ENCODE data around the gene CTU2.

The CTU2 gene

GRCh38 chr16:88681709-88682451 is 24.4 kb upstream of the CTU2 start:
- DNase-seq, result no peak

GRCh38 chr16:88684569-88685155 is 21.6 kb upstream of the CTU2 start:
- no peak for DNase-seq

- peak; percentile 61 for DNase-seq
These were observed 20.9 kb upstream of the CTU2 start for GRCh38 chr16:88685156-88686061.

GRCh38 chr16:88686062-88686438 is 20.3 kb upstream of the CTU2 start:
- peak; percentile 57 for DNase-seq

GRCh38 chr16:88686439-88687253 is 19.7 kb upstream of the CTU2 start, which contains the start of gene SNAI3:
SNAI3 (minus strand) TSS chr16:88686507; CDS start chr16:88686406, 101 bp downstream.
- peak; percentile 93 for DNase-seq

GRCh38 chr16:88687254-88687576 is 19.1 kb upstream of the CTU2 start:
- no peak for DNase-seq

- DNase-seq, result no peak
These were observed 18.7 kb upstream of the CTU2 start for GRCh38 chr16:88687676-88688012.

- no peak for DNase-seq
These were observed 18.1 kb upstream of the CTU2 start for GRCh38 chr16:88688013-88688778.

- DNase-seq, result no peak
These were observed 15.8 kb upstream of the CTU2 start for GRCh38 chr16:88690341-88691128.

- DNase-seq, result no peak
These were observed 15.0 kb upstream of the CTU2 start for GRCh38 chr16:88691129-88691813.

GRCh38 chr16:88691924-88692560 is 14.3 kb upstream of the CTU2 start:
- DNase-seq, result no peak

GRCh38 chr16:88692861-88693260 is 13.4 kb upstream of the CTU2 start:
- no peak for DNase-seq

GRCh38 chr16:88693420-88694177 is 12.7 kb upstream of the CTU2 start:
- no peak for DNase-seq

- no peak for DNase-seq
These were observed 11.8 kb upstream of the CTU2 start for GRCh38 chr16:88694221-88695087.

- DNase-seq, result no peak
These were observed 11.1 kb upstream of the CTU2 start for GRCh38 chr16:88695218-88695617.

- no peak for DNase-seq
These were observed 10.6 kb upstream of the CTU2 start for GRCh38 chr16:88695753-88696152.

- no peak for DNase-seq
These were observed 9.9 kb upstream of the CTU2 start for GRCh38 chr16:88696441-88696840.

GRCh38 chr16:88697116-88697830 is 9.0 kb upstream of the CTU2 start:
- no peak for DNase-seq

All from activated CD4-positive, CD25-positive, alpha-beta regulatory T cell treated with anti-CD3 and anti-CD28 coated beads, Interleukin-2, amount 50 U/mL, for 72 hours (primary cell).